Effector memory CD8-positive, alpha-beta T cell (primary cell): ENCODE results near the gene BMP8B.
A peak's percentile ranks its signal among the peaks of the same experiment; 100 is the strongest.
"Not testable (repeated sequence)": the region's sequence is repeated elsewhere in the genome, so short reads cannot be mapped to it uniquely, and the experiment has no call there.

Experiments used
- ATAC-seq: fragments of 150-1000 bp; cut with Tn5 transposase; replicated peaks from 2 replicates; pipeline ENCODE4 v1.10.0; 2021; ENCODE audit warnings: mild to moderate bottlenecking, moderate library complexity
- DNase-seq, 3 experiments: peaks; one replicate each; pipeline ENCODE4 v3.0.0; 2021
- H3K27ac Mint-ChIP-seq, 2 donors: one replicate each; pipeline ENCODE4 v1.8.0; 2022; ENCODE audit warnings: mild to moderate bottlenecking in 2 of 2, mixed read lengths in 2 of 2, moderate library complexity in 2 of 2
- H3K27me3 Mint-ChIP-seq, 2 donors: one replicate each; pipeline ENCODE4 v1.8.0; 2022; ENCODE audit warnings: mixed read lengths in 2 of 2
- H3K36me3 Mint-ChIP-seq: one replicate; pipeline ENCODE4 v1.8.0; 2022; ENCODE audit warnings: mild to moderate bottlenecking, moderate library complexity, mixed read lengths; ENCODE audit not compliant: insufficient read depth
- H3K4me1 Mint-ChIP-seq, 2 donors: one replicate each; pipeline ENCODE4 v1.8.0; 2022; ENCODE audit warnings: low read depth in 2 of 2, mixed read lengths in 2 of 2
- H3K4me3 Mint-ChIP-seq, 2 donors: one replicate each; pipeline ENCODE4 v1.8.0; 2022; ENCODE audit warnings: mild to moderate bottlenecking in 2 of 2, mixed read lengths in 2 of 2, moderate library complexity in 2 of 2
- H3K9me3 Mint-ChIP-seq, 2 donors: one replicate each; pipeline ENCODE4 v1.8.0; 2022; ENCODE audit warnings: mixed read lengths in 2 of 2
- total RNA-seq, 9 experiments: gene quantifications; one replicate each; lab custom pipeline; 2026; lab: John Stamatoyannopoulos, UW

The BMP8B gene, protein sequence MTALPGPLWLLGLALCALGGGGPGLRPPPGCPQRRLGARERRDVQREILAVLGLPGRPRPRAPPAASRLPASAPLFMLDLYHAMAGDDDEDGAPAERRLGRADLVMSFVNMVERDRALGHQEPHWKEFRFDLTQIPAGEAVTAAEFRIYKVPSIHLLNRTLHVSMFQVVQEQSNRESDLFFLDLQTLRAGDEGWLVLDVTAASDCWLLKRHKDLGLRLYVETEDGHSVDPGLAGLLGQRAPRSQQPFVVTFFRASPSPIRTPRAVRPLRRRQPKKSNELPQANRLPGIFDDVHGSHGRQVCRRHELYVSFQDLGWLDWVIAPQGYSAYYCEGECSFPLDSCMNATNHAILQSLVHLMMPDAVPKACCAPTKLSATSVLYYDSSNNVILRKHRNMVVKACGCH
- 0.98 to 3.8 (median 2.4) reads per million in 9 experiments for total RNA-seq

DNA sequence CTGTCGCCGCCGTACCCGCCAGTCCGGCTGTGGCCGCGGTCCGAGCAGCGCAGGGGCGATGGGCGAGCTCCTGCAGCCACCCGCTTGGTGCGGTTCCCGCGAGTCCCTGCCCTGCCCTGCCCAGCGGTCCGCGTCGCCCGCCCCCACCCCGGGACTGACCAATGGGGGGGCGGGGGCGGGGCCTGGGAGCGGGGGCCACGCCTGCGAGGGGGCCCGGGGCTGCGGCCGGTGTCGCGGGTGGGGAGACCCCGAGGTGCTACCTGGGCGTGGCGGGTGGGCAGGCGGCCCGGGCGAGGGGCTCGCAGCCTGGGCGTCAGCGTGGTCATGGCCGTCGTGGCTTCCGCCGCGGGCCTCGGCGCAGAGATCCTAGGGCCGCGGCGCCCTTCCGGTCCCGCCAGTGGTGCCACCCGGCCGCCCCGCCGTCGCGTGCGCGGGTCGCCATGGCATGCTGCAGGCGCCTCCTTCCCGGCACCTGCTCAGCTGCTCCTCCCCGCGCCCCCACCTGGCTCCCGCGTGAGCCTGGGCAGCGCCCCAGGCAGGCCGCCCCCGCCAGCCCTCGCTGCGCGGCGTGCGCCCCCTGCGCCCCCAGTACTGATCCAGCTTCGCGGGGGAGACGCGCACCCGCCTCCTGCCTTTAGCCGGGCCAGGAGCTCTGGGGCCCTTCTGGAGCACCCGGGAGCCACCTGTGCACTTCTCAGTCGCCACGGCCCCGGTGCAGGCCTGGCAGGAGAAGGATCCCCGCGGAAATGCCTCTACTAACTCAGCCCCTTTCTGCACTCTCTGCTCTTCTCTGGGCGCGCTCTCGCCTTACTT, at the start of gene BMP8B:
TSS of gene BMP8B (minus strand) at position 108 of the 813 bp plus-strand sequence. CDS start 380 bp downstream, outside the sequence.
- H3K27ac Mint-ChIP-seq: peak within 1 kb of the TSS in 1 of 2 donors; percentile 50
- H3K4me1 Mint-ChIP-seq: peaks cover 9 to 10% of the 10 kb centered on the region in 2 donors
- H3K9me3 Mint-ChIP-seq: no peaks in the 10 kb centered on the region
- peaks cover 0 to 17% of the 10 kb centered on the region in 2 donors for H3K27me3 Mint-ChIP-seq
- DNase-seq (peak; percentile 25 to 42 (median 35)), ATAC-seq (peak; percentile 78)
- peak within 1 kb of the TSS; percentile 73 to 83 for H3K4me3 Mint-ChIP-seq
- no peaks in the 10 kb centered on the region for H3K36me3 Mint-ChIP-seq

DNA sequence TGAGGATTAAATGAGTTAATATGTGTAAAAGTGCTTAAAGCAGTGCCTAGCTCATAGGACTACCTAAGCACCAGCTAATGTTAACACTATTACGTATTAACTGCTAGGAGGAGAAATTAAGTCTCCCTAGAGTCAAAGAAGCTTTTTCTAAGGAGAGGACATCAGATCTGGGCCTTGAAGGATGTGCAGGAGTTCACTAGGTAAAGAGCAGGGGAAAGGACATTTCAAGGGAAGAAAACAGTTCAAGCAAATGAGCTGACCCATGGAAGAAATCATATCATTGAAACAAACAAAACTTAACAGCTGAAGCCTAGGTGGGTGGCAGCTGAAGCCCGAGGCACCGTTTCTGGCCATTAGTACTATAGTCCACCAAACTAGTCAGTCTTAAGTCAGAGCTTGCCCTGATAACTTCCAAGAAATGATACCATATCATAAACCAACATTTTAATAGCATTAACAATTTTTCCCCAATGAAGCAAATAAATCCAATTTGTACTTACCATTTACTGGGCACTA, 48.0 kb upstream of the BMP8B start:
- Mint-ChIP-seq H3K27ac (no peak overlapping the region), H3K36me3 (peaks cover 10% of the 10 kb centered on the region)
- ATAC-seq: no peak

DNA sequence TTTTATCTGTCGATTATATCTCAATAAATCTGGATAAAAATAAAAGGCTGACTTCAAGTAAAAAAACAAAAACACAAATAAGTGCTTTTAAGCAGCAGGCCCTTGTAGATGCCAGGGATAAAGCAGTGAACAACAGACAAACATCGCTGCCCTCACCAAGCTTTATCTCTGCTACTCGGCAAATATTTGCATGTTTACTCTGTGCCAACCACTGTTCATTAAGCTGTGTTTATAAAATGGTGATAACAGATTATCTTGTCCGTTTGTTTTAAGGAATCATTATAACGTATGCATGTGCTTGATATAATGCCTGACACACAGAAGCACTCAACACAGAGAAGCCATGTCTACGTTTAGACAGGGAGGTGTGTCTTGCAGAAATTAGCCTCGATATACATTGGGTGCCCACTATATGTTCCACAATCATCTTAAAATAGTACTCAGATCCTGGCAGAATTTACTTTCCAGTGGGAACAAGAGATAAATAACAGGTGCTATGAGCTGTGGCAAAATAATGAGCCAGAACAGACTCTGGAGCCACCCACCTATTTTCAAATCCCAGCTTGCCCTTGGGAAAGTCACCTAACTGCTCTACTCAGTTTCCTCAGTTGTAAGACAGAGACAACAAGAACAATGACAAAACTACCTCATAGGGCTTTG, 47.4 kb upstream of the BMP8B start:
- no peak for ATAC-seq
- Mint-ChIP-seq H3K27me3 (no peaks in the 10 kb centered on the region), H3K9me3 (no peaks in the 10 kb centered on the region), H3K4me3 (no peak overlapping the region), H3K4me1 (no peaks in the 10 kb centered on the region), H3K36me3 (peaks cover 5% of the 10 kb centered on the region), H3K27ac (no peak overlapping the region)
- DNase-seq: no peak

More for the DNA sequence above, 48.0 kb upstream of the BMP8B start:
- H3K27me3 Mint-ChIP-seq: no peaks in the 10 kb centered on the region
- DNase-seq: no peak
- peaks cover 2 to 5% of the 10 kb centered on the region in 2 donors for H3K4me1 Mint-ChIP-seq
- no peak overlapping the region for H3K4me3 Mint-ChIP-seq
- H3K9me3 Mint-ChIP-seq: no peaks in the 10 kb centered on the region

DNA sequence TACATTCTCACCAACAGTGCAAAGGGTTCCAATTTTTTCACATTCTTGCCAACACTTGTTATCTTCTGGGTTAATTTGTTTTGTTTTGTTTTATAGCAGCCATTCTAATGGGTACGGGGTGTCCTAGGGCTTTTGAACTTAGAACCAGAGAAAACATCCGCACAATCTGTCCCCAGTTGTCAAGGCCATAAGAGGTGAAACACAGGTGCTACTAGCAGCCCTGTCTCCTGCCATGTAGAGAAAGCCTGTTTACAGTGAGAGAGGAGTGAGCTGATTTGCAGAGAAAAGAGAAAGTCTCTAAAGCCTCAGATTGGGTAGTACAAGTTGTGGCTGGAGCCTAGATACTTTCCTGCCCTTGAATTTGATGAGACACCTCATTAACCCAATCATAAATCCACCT, 46.4 kb upstream of the BMP8B start:
- H3K36me3 Mint-ChIP-seq: peaks cover 4% of the 10 kb centered on the region
- DNase-seq (no peak), ATAC-seq (no peak)
- no peak overlapping the region for H3K4me3 Mint-ChIP-seq
- no peak overlapping the region for H3K27ac Mint-ChIP-seq
- H3K9me3 Mint-ChIP-seq: no peaks in the 10 kb centered on the region
- H3K27me3 Mint-ChIP-seq: peaks cover 6 to 8% of the 10 kb centered on the region in 2 donors
- no peaks in the 10 kb centered on the region for H3K4me1 Mint-ChIP-seq

DNA sequence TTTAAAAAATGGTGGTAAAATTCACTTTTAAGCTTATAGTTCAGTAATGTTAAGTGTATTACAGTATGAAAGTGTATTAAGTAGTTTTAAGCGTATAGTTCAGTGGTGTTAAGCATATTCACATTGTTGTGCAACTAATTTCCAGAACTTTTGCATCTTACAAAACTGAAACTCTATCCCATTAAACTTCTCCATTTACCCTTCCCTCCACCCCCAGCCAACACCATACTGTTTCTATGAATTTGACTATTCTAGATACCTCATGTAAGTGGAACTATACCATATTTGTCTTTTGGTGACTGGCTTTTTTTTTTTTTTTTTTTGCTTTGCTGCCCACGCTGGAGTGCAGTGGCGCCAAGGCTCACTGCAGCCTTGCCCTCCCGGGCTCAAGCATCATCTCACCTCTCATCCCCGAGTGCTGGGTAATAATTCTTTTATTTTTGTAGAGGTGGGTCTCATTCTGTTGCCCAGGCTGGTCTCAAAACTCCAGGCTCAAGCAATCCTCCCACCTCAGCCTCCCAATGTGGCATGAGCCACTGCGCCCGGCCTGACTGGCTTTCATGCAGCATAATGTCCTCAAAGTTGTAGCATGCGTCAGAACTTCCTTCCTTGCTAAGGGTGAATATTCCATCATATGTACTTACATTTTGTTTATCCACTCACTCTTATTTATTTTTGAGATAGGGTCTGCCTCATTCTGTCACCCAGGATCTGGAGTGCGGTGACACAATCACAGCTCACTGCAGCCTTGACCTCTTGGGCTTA, 45.1 kb upstream of the BMP8B start:
- no peak overlapping the region for H3K4me3 Mint-ChIP-seq
- H3K9me3 Mint-ChIP-seq: no peaks in the 10 kb centered on the region
- DNase-seq (no peak), ATAC-seq (no peak)
- no peaks in the 10 kb centered on the region for H3K4me1 Mint-ChIP-seq
- no peaks in the 10 kb centered on the region for H3K36me3 Mint-ChIP-seq
- no peak overlapping the region for H3K27ac Mint-ChIP-seq
- H3K27me3 Mint-ChIP-seq: peaks cover 12 to 13% of the 10 kb centered on the region in 2 donors

DNA sequence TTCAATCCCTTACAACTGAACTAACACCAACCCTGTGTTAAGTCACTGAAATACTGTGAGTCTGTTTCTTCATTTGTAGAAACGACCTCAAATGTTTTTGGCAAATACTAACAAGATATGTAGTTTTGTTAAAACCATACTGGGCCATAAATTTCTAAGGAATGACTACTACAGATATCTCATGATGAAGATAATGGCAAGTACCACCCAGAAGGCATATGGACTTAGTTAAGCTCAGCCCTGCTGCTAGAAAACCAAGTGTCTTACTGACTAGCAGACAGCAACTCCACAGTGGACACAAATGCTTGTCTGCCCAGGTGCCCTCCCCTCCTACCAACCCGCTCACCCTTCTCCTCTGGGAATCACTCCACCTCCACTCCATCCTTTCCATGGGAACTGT, 44.5 kb upstream of the BMP8B start:
- Mint-ChIP-seq H3K9me3 (no peaks in the 10 kb centered on the region), H3K27me3 (peaks cover 12 to 13% of the 10 kb centered on the region in 2 donors), H3K27ac (no peak overlapping the region), H3K36me3 (no peaks in the 10 kb centered on the region), H3K4me3 (no peak overlapping the region), H3K4me1 (no peaks in the 10 kb centered on the region)
- DNase-seq (no peak), ATAC-seq (no peak)

DNA sequence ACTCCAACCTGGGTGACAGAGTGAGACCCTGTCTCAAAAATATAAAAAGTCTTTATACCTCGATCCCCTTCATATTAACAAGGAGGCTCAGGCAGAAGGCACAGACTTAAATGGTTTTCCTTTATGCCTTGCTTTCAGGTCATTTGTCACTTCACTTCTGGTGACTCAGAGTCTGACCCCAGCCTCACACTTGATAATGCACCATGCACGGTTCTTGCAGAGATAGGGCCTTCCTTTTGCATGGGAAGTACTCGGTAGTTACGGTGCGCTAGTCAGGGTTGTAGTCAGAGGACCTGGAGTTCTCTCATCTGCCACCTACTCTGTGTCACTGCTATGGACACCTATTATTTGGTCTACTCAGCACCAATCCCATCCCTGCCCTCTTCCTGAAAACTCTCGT, 43.6 kb upstream of the BMP8B start:
- Mint-ChIP-seq H3K4me3 (no peak overlapping the region), H3K4me1 (no peaks in the 10 kb centered on the region), H3K36me3 (no peaks in the 10 kb centered on the region), H3K9me3 (no peaks in the 10 kb centered on the region), H3K27ac (no peak overlapping the region), H3K27me3 (peaks cover 12 to 13% of the 10 kb centered on the region in 2 donors)
- DNase-seq (no peak), ATAC-seq (no peak)

DNA sequence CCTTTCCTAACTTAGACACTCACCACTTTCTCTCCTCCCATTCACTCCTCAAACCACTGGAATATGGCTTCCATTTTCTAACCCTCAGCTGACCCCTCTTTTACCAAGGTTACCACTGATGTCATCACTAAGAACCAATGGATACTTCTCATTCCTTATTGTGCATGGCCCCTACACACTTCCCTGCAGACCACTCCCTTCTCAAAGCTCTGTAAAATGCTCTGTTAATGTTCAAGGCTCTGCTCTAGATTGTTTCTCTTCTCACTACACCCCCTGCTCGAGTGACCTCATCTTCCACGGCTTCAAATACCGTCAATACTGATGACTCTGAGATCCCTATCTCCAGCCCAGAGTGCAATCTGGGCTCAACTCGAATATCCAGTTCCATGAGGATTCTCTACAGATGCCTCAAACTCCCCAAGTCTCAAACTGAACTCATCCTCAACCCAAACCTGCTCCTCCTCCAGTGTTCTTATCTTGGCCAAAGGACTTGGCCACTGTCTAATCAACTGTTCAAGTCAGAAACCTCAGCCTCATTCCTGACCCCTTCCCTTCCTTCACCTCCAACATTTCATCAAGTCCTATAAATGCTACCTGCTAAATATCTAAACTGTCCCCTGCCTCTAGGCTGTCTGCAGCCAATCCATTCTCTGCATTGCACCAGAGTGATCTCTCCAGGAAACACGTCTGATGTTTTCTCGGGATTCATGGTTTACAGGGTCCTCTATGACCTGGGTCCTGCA, 41.3 kb upstream of the BMP8B start:
- Mint-ChIP-seq H3K4me3 (no peak overlapping the region), H3K36me3 (no peaks in the 10 kb centered on the region), H3K27me3 (peaks cover 16 to 21% of the 10 kb centered on the region in 2 donors), H3K27ac (no peak overlapping the region), H3K9me3 (no peaks in the 10 kb centered on the region), H3K4me1 (no peaks in the 10 kb centered on the region)
- DNase-seq: no peak
- ATAC-seq: no peak

DNA sequence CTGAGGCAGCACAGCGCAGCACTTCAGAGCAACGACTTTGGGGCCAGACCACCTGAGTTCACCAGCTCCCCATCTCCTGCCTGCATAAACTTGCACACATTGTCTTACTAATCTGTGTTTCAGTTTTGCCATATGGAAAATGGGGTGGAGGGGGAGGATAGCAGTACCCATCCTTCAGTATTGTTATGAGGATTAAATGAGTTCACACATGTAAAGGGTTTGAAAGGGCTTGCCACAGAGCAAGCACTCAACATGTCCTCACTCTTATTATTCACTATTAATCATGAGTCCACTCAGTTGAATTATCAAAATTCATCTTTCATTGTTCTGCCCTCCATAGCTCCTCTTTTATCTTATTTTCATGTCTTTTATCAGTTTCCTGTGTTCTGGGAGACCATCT, 40.1 kb upstream of the BMP8B start:
- Mint-ChIP-seq H3K9me3 (no peaks in the 10 kb centered on the region), H3K27me3 (peaks cover 23 to 33% of the 10 kb centered on the region in 2 donors), H3K27ac (no peak overlapping the region), H3K36me3 (no peaks in the 10 kb centered on the region), H3K4me3 (no peak overlapping the region), H3K4me1 (no peaks in the 10 kb centered on the region)
- ATAC-seq (no peak), DNase-seq (no peak)

DNA sequence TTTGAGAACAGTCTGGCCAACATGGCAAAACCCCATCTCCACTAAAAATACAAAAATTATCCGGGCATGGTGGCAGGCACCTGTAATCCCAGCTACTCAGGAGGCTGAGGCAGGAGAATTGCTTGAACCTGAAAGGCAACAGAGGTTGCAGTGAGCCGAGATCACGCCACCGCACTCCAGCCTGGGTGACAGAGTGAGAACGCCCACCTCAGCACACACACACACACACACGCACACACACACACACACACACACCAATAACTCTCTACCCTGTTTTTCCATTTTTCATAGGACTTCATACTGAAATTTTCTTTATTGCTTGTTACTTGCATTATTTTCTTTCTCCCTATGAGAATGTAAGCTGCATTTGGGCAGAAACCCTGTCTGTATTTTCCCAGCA, 39.6 kb upstream of the BMP8B start:
- not testable (repeated sequence) for H3K36me3 Mint-ChIP-seq, H3K27ac Mint-ChIP-seq, H3K4me1 Mint-ChIP-seq, H3K4me3 Mint-ChIP-seq, ATAC-seq, H3K9me3 Mint-ChIP-seq, DNase-seq
- peaks cover 23 to 33% of the 10 kb centered on the region in 2 donors for H3K27me3 Mint-ChIP-seq

DNA sequence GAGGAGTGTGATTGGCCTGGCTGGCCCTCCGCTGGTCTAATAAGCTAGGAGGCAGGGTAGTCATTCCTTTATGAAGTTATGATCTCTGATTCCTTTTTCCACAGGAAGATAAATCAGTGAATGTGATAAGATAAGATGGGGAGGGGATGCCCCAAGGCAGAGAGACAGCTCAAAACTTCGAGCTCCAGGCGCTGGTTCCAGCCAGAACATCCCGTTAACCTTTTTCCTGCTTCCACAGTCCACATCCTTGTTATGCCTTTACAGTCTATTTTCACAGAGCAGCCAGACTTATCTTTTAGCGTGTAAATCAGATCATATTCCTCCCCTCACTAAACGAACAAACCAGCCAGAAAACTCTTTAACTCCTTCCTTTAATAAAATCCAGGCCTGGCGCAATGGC, 38.5 kb upstream of the BMP8B start:
- H3K36me3 Mint-ChIP-seq: no peaks in the 10 kb centered on the region
- H3K27me3 Mint-ChIP-seq: peaks cover 28 to 36% of the 10 kb centered on the region in 2 donors
- DNase-seq: no peak
- no peak overlapping the region for H3K4me3 Mint-ChIP-seq
- H3K27ac Mint-ChIP-seq: no peak overlapping the region
- no peaks in the 10 kb centered on the region for H3K9me3 Mint-ChIP-seq
- ATAC-seq: no peak
- no peaks in the 10 kb centered on the region for H3K4me1 Mint-ChIP-seq

DNA sequence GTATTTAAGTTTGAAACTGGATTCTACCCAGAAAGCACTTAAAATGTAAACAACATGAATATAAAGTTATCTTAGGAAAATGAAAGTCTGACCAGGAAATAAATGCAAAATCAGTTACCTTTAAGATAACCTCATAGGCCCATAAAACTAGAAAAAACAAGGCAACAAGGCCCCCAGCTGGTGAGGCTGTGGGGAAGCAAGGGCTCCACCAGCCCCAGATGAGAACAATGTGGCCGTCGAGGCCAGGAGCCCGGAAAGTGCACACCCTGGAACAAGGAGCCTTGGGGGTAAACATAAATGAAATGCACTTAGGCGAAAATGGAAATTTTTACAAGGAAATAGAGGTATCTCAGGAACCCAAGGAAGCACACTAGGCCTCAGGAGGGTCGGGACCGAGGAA, 37.9 kb upstream of the BMP8B start:
- Mint-ChIP-seq H3K4me1 (no peaks in the 10 kb centered on the region), H3K9me3 (no peaks in the 10 kb centered on the region), H3K27me3 (peaks cover 32 to 42% of the 10 kb centered on the region in 2 donors), H3K4me3 (no peak overlapping the region), H3K36me3 (no peaks in the 10 kb centered on the region), H3K27ac (peak overlapping the region in 1 of 2 donors; percentile 60)
- ATAC-seq (no peak), DNase-seq (no peak)
